SK-N-SH (cell line): ENCODE measurements around the gene SLAIN1. TPM values are rescaled to one million over a fixed set of nuclear protein-coding genes. Genes with fewer than 3 reads are reported as not detected.

Experiments used
- CTCF ChIA-PET: fragments of 300-600, 350-600 bp; formaldehyde crosslinking; extraction: SDS; loops from one replicate; lab custom pipeline; 2021; lab: Yijun Ruan, JAX
- POLR2A ChIA-PET: fragments of 350-600 bp; sonication (Branson Sonifier 250); formaldehyde crosslinking; extraction: SDS; loops from one replicate; lab custom pipeline; 2020; ENCODE audit warnings: antibody characterized with exemption, inconsistent platforms; lab: Yijun Ruan, JAX
- DNase-seq: peaks from one replicate; pipeline ENCODE4 v3.0.0; 2012
- H2AFZ ChIP-seq: fragments of 200-600 bp; sonication (generic); 2 replicates; pipeline ENCODE4 v1.8.1; 2016; ENCODE audit warnings: antibody characterized with exemption, mild to moderate bottlenecking, low read depth
- H3F3A ChIP-seq: fragments of 200-600 bp; sonication (generic); replicated peaks from 2 replicates; pipeline ENCODE3; 2016; ENCODE audit warnings: antibody characterized with exemption, mild to moderate bottlenecking; ENCODE audit not compliant: insufficient read depth
- H3K27ac ChIP-seq, 2 experiments: fragments of 200-500 bp in 1 of 2; fragments of 200-600 bp in 1 of 2; sonication (Bioruptor generic) in 1 of 2; sonication (generic), shearing (Covaris generic) in 1 of 2; 2 replicates each; pipeline versions ENCODE4 v1.5.1 to v1.6.1; 2014 to 2016; ENCODE audit warnings: low read depth in 2 of 2, inconsistent platforms in 1 of 2, low read length in 1 of 2, mild to moderate bottlenecking in 1 of 2, mixed read lengths in 1 of 2
- H3K27me3 ChIP-seq: fragments of 200-600 bp; sonication (generic), shearing (Covaris generic); 2 replicates; pipeline ENCODE4 v1.6.1; 2016; ENCODE audit warnings: mixed run types; ENCODE audit not compliant: insufficient read depth
- H3K36me3 ChIP-seq, 2 experiments: fragments of 200-500 bp in 1 of 2; fragments of 200-600 bp in 1 of 2; sonication (Bioruptor generic) in 1 of 2; sonication (generic) in 1 of 2; replicated peaks in 1 of 2; 2 replicates each; pipeline versions ENCODE3 to v1.5.1; 2014 to 2016; ENCODE audit warnings: low read length in 1 of 2, mild to moderate bottlenecking in 1 of 2; ENCODE audit not compliant: insufficient read depth in 2 of 2, control insufficient read depth in 1 of 2
- H3K4me1 ChIP-seq, 2 experiments: fragments of 200-500 bp in 1 of 2; fragments of 200-600 bp in 1 of 2; sonication (Bioruptor generic) in 1 of 2; sonication (generic), shearing (Covaris generic) in 1 of 2; 2 replicates each; pipeline versions ENCODE4 v1.5.1 to v1.6.1; 2014 to 2016; ENCODE audit warnings: low read depth in 1 of 2, low read length in 1 of 2, mixed run types in 1 of 2; ENCODE audit not compliant: insufficient read depth in 2 of 2, control insufficient read depth in 1 of 2
- H3K4me2 ChIP-seq: fragments of 200-600 bp; sonication (generic), shearing (Covaris generic); 2 replicates; pipeline ENCODE4 v1.6.1; 2017; ENCODE audit warnings: mixed run types
- H3K4me3 ChIP-seq, 2 experiments: fragments of 200-500 bp in 1 of 2; fragments of 200-600 bp in 1 of 2; sonication (Bioruptor generic) in 1 of 2; sonication (generic), shearing (Covaris generic) in 1 of 2; 2 replicates each; pipeline versions ENCODE4 v1.5.1 to v1.8.1; 2014 to 2016; ENCODE audit warnings: low read depth in 2 of 2, inconsistent platforms in 1 of 2, low read length in 1 of 2, mild to moderate bottlenecking in 1 of 2, mixed read lengths in 1 of 2, moderate library complexity in 1 of 2
- H3K79me2 ChIP-seq: fragments of 200-600 bp; sonication (generic); 2 replicates; pipeline ENCODE4 v1.8.1; 2017; ENCODE audit warnings: mild to moderate bottlenecking; ENCODE audit not compliant: insufficient read depth
- H3K9ac ChIP-seq: fragments of 200-600 bp; sonication (generic); 2 replicates; pipeline ENCODE4 v1.6.1; 2017; ENCODE audit warnings: mixed run types
- H3K9me2 ChIP-seq: fragments of 200-600 bp; sonication (generic); 2 replicates; pipeline ENCODE4 v1.6.1; 2017; ENCODE audit warnings: mixed run types
- H3K9me3 ChIP-seq: fragments of 200-600 bp; sonication (generic); 2 replicates; pipeline ENCODE4 v1.6.1; 2017; ENCODE audit warnings: mixed run types, mild to moderate bottlenecking, moderate library complexity
- H4K20me1 ChIP-seq: fragments of 200-600 bp; sonication (generic); 2 replicates; pipeline ENCODE4 v1.6.1; 2017; ENCODE audit warnings: mild to moderate bottlenecking, mixed run types; ENCODE audit not compliant: insufficient read depth
- EZH2phosphoT487 ChIP-seq: fragments of 200-600 bp; sonication (generic); IDR thresholded peaks from 2 replicates; pipeline ENCODE4 v1.6.1; 2017; ENCODE audit warnings: low read depth, mixed run types, mild to moderate bottlenecking, antibody characterized with exemption, moderate library complexity, borderline replicate concordance
- GABPA ChIP-seq: IDR thresholded peaks from 2 replicates; pipeline ENCODE4 v1.4.0; 2012; ENCODE audit warnings: low read depth, mild to moderate bottlenecking
- IRF3 ChIP-seq: fragments of 150-350 bp; IDR thresholded peaks from 2 replicates; pipeline ENCODE4 v1.6.1; 2016; ENCODE audit warnings: mild to moderate bottlenecking, low read depth, low read length
- MEF2A ChIP-seq: IDR thresholded peaks from 2 replicates; pipeline ENCODE4 v1.4.0; 2012; ENCODE audit warnings: low read depth, borderline replicate concordance
- PBX3 ChIP-seq: IDR thresholded peaks from 2 replicates; pipeline ENCODE4; 2012
- RAD21 ChIP-seq: IDR thresholded peaks from 2 replicates; pipeline ENCODE4 v1.6.1; 2012; ENCODE audit warnings: mild to moderate bottlenecking, low read length
- TCF12 ChIP-seq: IDR thresholded peaks from 2 replicates; pipeline ENCODE4 v1.4.0; 2012
- USF2 ChIP-seq: fragments of 150-350 bp; IDR thresholded peaks from 2 replicates; pipeline ENCODE4 v1.6.1; 2017; ENCODE audit warnings: antibody characterized with exemption, low read length, low read depth, borderline replicate concordance
- YY1 ChIP-seq: IDR thresholded peaks from 2 replicates; pipeline ENCODE4 v1.4.0; 2012; ENCODE audit warnings: low read depth, mild to moderate bottlenecking
- WGBS: methylation state at CpG from one replicate; pipeline ENCODE4 v1.1.6; 2017; ENCODE audit warnings: low lambda C conversion rate; 5-methylcytosine and 5-hydroxymethylcytosine counted together
- polyA plus RNA-seq, 3 experiments: library from polyadenylated mRNA; depleted of rRNA; stranded (reverse); fragments of >200 nt; gene quantifications; 2 replicates each; pipeline ENCODE4 v1.2.3, GENCODE V29; 2012

Gene SLAIN1
- polyA plus RNA-seq, 1 of the 3 experiments (the other 2 are of a cell fraction) = 1.6 TPM

GRCh38 chr13:77698201-77699058 is 943 bp downstream of the SLAIN1 start:
- DNase-seq = peak; percentile 72
- no peak overlapping the region for H3K9ac ChIP-seq
- ChIA-PET CTCF (interaction anchor here (1.2 to 1.7 kb wide), 4 partner anchors 8 to 220 kb away, joined by 3 to 4 read pairs (median 3); no protein-coding TSS in a partner anchor), POLR2A (no interaction called here)
- peaks cover 0 to 3% of the 10 kb centered on the region in 2 experiments; a peak in 3 of 4 replicates for H3K4me1 ChIP-seq
- no peaks in the 10 kb centered on the region for H3K36me3 ChIP-seq
- WGBS = under 1% methylated on average over 14 of the region's 75 CpGs
- no peaks in the 10 kb centered on the region for H3K9me3 ChIP-seq
- H3K4me2 ChIP-seq = peak overlapping the region; percentile 85
- H3F3A ChIP-seq = no peaks in the 10 kb centered on the region
- no peak for TF ChIP-seq MEF2A
- no peak for TF ChIP-seq YY1
- 0 out of 2 replicates have a peak, but pooled peaks have one; percentile 48 for TF ChIP-seq EZH2phosphoT487
- peaks cover 10% of the 10 kb centered on the region; the same call in 1 of the 2 replicates for H3K27me3 ChIP-seq
- peak overlapping the region in 1 of 2 experiments; percentile 64; a peak in 1 of 4 replicates for H3K27ac ChIP-seq
- H3K79me2 ChIP-seq = no peaks in the 10 kb centered on the region
- H4K20me1 ChIP-seq = no peaks in the 10 kb centered on the region
- H3K4me3 ChIP-seq = peak overlapping the region; percentile 64 to 71
- peak overlapping the region; percentile 79; the same call in 1 of the 2 replicates for H2AFZ ChIP-seq
- H3K9me2 ChIP-seq = 0 out of 2 replicates have a peak, but pooled peaks cover 2% of the 10 kb centered on the region

- no peaks in the 10 kb centered on the region for H3K36me3 ChIP-seq
- peak overlapping the region; percentile 64 to 71 for H3K4me3 ChIP-seq
- H2AFZ ChIP-seq = peak overlapping the region; percentile 79; the same call in 1 of the 2 replicates
- TF ChIP-seq GABPA (no peak), PBX3 (no peak), RAD21 (no peak), USF2 (no peak), TCF12 (no peak), IRF3 (no peak)
- no peak for DNase-seq
- no peaks in the 10 kb centered on the region for H3K9me3 ChIP-seq
- 0% methylated on average over 4 of the region's 4 CpGs for WGBS
- H3K9me2 ChIP-seq = 0 out of 2 replicates have a peak, but pooled peaks cover 2% of the 10 kb centered on the region
- H3K4me2 ChIP-seq = peak overlapping the region; percentile 85
- H4K20me1 ChIP-seq = no peaks in the 10 kb centered on the region
- ChIA-PET POLR2A (no interaction called here), CTCF (interaction anchor here (1.7 kb wide), 1 partner anchor 134 kb away, joined by 4 read pairs; no protein-coding TSS in a partner anchor)
- peaks cover 0 to 3% of the 10 kb centered on the region in 2 experiments; a peak in 3 of 4 replicates for H3K4me1 ChIP-seq
- peaks cover 10% of the 10 kb centered on the region; the same call in 1 of the 2 replicates for H3K27me3 ChIP-seq
- H3K27ac ChIP-seq = no peak overlapping the region
- no peaks in the 10 kb centered on the region for H3K79me2 ChIP-seq
- no peak overlapping the region for H3K9ac ChIP-seq
- H3F3A ChIP-seq = no peaks in the 10 kb centered on the region
Measured at GRCh38 chr13:77699059-77699680, 1.7 kb downstream of the SLAIN1 start.
